Heart left ventricle (tissue), 13 donors: Measurements from ENCODE around the gene UBE3B.

ENCODE experiments used
- POLR2A ChIP-seq, 2 donors: fragments of 450-650 bp; IDR thresholded peaks; one replicate each; pipeline ENCODE4 v1.6.1; 2017; ENCODE audit warnings: antibody characterized with exemption in 2 of 2, mild to moderate bottlenecking in 2 of 2, moderate library complexity in 2 of 2
- TF ChIP-seq, protein P1 (sequence below), 12 donors: fragments of 200-600 bp; sonication (generic) in 4 of 12; IDR thresholded peaks; one replicate each; pipeline versions ENCODE4 v1.5.0 to v1.8.0; 2018 to 2022; ENCODE audit warnings: antibody characterized with exemption in 12 of 12, mild to moderate bottlenecking in 5 of 12
- donor health status: ischemic (EF 13 %, LVEDD 7.1; RV severe dilation, severe dysfunction).
- donor health status: DM: no; HTN: yes; CAD: no.
- donor health status: DM: no; HTN: no; CAD: no.
- donor health status: ischemic (EF 25% LVEDD 6.9; RV normal size, moderate dysfunction).
- donor health status: ischemic (EF 25% LVEDD 5.7; RV mildly dilated, moderate dysfunction).
- donor health status: ischemic (EF 35%, LVEDD 5.7; RV mildly dilated, moderate dysfunction).
- donor health status: nonischemic (EF 11% LVEDD 7.7; RV severe dilation, severe dysfunction).
- donor health status: DM: yes; HTN: yes; CAD: no.
- donor health status: PGD.
- donor health status: ischemic (EF 29% LVEDD 5.4; RV normal size, mild dysfunction).
- donor health status: nonischemic (EF 23%, LVEDD 6.1; RV moderate dilation, normal function).

DNA sequence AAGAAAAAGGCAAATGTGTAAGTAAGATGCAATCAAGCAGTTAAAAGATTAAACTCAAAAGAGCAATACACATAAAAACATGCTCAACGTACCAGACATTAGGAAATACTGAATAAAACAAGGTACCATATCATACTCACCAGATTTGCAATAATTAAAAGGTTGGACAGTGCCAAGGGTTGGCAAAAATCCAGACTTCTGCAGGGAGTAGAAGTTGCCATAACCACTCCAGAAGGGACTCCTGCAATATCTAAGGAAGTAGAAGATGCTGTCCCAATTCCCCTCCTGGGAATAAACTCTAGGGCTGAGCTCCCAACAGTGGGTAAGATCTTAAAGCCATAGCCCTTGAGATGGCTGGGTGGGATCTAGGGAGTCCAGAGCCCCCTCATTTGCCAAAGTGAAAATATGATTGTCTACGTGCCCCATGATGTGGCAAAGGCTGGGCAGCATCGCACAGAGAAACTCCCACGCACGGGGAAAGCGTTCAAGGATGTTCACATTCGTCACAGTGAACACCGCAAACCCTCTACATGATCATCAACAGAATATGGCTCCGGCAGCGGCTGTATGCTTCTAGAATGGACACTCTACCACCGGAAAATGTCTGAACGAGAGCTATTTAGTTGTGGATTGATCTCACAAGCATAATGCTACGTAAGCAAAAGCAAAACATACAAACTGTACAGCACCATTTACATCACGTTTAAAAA is 12.6 kb upstream of the UBE3B start:
- TF ChIP-seq, protein P1, sequence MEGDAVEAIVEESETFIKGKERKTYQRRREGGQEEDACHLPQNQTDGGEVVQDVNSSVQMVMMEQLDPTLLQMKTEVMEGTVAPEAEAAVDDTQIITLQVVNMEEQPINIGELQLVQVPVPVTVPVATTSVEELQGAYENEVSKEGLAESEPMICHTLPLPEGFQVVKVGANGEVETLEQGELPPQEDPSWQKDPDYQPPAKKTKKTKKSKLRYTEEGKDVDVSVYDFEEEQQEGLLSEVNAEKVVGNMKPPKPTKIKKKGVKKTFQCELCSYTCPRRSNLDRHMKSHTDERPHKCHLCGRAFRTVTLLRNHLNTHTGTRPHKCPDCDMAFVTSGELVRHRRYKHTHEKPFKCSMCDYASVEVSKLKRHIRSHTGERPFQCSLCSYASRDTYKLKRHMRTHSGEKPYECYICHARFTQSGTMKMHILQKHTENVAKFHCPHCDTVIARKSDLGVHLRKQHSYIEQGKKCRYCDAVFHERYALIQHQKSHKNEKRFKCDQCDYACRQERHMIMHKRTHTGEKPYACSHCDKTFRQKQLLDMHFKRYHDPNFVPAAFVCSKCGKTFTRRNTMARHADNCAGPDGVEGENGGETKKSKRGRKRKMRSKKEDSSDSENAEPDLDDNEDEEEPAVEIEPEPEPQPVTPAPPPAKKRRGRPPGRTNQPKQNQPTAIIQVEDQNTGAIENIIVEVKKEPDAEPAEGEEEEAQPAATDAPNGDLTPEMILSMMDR (IDR thresholded peaks at IDR 0.05) = no peak
- TF ChIP-seq POLR2A (IDR thresholded peaks at IDR 0.05) = no peak
